GM21528 (cell line): ENCODE data around the gene ARHGAP24.
"Not testable (repeated sequence)": the region's sequence is repeated elsewhere in the genome, so short reads cannot be mapped to it uniquely, and the experiment has no call there.

Source experiments
- ATAC-seq: cut with Tn5 transposase; IDR thresholded peaks from one replicate; pipeline ENCODE4 v1.9.1; 2021; ENCODE audit warnings: mild to moderate bottlenecking, moderate library complexity; ENCODE audit not compliant: unreplicated experiment, low FRiP score

Gene ARHGAP24

GRCh38 chr4:85833302-85833701 is 358.4 kb downstream of the ARHGAP24 start:
- no peak for ATAC-seq

DNA sequence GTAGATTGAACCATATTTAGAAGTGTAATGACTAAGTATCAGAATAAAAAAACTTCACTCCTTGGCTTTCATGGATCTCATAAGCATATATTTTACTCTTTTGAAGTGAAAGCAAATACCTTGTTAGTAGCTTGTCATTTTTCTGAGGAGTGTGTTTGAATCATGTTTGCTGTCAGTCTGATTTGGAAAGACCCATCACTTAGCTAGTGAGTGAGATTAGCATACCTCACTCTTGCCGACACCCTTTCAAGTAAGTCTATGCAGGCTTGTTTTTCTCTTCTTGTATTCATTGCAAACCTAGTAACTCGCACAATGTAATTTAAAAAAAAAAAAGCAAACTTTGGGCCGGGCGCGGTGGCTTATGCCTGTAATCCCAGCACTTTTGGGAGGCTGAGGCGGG is 360.0 kb downstream of the ARHGAP24 start:
- ATAC-seq: no peak

GRCh38 chr4:85836588-85837438 is 361.9 kb downstream of the ARHGAP24 start:
- ATAC-seq: no peak

- no peak for ATAC-seq
Measured at GRCh38 chr4:85837439-85837733, 362.4 kb downstream of the ARHGAP24 start.

- ATAC-seq: not testable (repeated sequence)
Measured at GRCh38 chr4:85839981-85840451, 365.1 kb downstream of the ARHGAP24 start.

GRCh38 chr4:85842540-85842939 is 367.6 kb downstream of the ARHGAP24 start:
- no peak for ATAC-seq

DNA sequence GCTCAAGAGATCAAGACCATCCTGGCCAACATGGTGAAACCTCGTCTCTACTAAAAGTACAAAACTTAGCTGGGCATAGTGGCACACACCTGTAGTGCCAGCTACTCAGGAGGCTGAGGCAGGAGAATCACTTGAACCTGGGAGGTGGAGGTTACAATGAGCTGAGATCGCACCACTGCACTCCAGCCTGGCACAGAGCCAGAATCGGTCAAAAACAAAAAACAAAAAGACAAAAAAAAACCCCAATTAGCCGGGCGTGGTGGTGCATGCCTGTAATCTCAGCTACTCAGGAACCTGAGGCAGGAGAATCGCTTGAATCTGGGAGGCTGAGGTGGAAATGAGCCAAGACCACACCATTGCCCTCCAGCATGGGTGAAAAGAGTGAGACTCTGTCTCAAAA is 378.8 kb downstream of the ARHGAP24 start:
- not testable (repeated sequence) for ATAC-seq

- no peak for ATAC-seq
Measured at GRCh38 chr4:85854546-85854945, 379.6 kb downstream of the ARHGAP24 start.

GRCh38 chr4:85860066-85860740 is 385.3 kb downstream of the ARHGAP24 start:
- no peak for ATAC-seq

DNA sequence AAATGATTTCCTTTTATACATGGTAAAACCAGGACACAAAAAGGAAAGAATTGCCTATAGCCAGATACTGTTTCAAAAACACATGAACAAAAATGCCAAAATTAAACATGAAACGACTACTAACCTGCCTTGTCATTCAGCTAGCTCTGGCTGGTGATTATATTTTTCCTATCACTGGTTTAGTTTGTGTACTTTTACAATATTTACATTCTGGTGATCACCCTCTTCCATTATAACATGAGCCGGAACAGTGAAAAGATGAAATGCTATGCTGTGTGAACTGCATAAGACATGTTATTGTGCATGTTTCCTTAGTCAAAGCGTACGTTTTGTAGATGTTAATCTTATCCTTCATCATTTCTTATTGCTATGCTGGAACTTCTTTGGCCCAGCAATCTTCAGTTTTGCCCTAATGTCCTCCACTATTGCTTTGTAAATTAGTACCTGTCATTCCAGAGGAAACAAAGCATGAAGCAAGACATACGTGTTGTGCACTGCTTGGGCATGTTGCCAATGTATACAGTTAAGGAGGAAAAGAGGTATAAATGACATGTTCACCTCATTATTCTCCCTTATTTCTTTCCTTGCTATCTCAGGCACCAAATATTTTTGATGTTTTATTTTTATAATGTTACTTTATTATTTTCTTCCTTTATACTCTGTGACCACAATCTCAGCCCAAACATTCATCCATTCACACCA is 386.3 kb downstream of the ARHGAP24 start:
- no peak for ATAC-seq

DNA sequence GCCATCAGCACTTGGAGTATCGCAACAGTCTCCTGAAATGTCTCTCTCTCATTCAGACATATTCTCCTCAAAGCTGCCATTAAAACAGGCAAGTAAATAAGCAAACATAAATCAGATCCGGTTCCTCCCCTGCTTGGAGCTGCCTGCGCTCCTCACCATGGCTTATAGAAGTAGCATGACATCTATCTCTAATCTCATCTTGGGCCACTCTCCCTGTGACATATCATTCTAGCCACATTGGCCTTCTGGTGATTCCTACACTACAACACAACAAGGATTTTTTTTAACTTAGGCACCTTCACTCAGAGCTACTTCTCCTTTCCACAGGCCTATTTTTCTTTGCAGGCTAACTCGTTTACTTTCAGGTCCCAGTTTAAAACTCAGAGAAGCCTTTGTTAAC is 387.9 kb downstream of the ARHGAP24 start:
- ATAC-seq: no peak

GRCh38 chr4:85864259-85865205 is 389.6 kb downstream of the ARHGAP24 start:
- ATAC-seq: no peak

DNA sequence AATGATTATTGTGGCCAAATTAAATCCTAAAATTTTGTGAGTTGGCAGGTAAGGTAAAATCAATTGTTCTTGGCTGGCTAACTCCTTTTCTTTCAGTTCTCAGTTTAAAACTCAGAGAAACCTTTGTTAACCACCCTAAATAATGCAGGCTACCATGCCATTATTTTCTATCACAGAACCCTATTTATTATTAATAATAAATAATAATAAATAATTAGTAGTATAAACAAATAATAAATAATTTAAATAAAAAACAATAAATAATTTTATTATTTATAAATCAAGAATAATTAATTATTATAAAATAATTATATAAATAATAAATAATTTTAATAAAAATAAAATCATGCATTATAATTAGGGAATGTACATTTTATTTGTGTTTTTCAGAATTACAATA is 390.3 kb downstream of the ARHGAP24 start:
- ATAC-seq: no peak

DNA sequence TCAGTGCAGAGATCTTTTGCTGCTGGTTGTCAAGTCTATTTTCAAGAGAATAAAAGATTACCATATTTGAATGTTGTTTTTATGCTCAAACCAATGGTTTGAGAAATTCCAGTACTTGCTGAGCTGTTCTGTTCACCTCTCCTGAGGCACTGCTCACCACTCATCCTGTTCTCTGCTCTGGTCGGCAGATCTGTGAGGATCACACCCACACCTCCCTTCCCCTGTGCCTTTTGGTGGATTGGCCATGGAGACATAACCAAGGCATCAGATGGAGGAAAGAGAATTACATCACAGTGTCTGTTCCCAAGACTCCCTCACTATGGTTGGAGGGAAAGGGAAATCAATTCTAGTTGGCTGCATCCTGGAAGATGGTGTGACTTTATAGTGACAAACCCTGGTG is 391.6 kb downstream of the ARHGAP24 start:
- no peak for ATAC-seq

DNA sequence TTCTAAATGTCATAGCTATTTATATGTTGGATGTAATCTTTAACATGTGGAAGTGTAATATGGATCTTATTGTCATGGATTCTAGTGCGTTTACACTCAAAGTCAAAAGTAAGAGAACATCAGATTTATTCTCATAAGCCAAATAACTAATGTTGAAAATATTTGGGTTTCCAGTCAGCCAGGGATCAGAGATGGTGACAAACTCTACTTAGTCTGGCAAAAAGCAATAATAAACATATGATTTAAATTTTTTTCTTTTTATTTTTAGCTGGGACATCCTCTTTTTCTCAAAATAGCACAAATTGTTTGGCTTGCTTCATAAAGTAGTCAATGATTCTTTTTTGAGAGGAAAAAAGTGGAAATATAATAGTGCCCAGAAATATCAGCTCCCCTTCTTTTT is 392.3 kb downstream of the ARHGAP24 start:
- no peak for ATAC-seq

- no peak for ATAC-seq
Measured at GRCh38 chr4:85869181-85869580, 394.2 kb downstream of the ARHGAP24 start.

DNA sequence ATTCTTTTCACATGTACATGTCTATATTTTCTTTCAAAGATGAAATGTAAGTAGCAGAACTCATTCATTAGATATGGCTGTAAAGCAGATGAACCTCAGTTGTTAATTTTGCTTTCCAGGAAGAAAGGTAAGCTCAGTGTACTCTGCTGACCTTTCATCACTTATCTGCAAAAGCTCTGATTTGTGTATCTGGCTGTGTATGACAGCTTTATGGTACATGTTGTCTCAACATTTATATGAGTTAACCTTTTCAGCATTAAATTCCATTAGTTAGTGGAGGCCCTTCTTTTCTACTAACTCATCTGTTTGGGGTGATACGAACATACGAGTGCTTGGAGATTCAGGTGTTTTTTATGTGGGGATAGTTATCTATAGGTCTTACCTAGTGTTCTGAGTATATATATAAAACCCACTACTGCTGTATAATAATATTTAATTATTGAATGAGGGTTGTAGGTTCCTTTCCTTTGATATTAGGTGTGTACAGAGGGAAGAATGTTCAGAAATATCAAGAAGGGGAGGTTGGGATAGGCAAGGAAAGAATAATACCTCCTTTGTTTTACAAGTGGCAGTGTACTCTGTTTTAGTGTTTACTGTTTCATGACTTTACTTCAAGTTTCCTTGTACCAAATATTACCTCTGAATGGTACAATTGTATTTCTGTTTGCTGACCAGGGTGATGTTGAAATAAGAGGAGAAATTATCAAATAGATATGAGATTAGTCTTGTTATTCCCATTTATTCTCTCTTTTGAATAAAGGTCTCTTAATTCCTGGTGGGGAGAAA is 395.5 kb downstream of the ARHGAP24 start:
- no peak for ATAC-seq

- no peak for ATAC-seq
Measured at GRCh38 chr4:85873566-85873965, 398.6 kb downstream of the ARHGAP24 start.

GRCh38 chr4:85879518-85879917 is 404.6 kb downstream of the ARHGAP24 start:
- no peak for ATAC-seq

DNA sequence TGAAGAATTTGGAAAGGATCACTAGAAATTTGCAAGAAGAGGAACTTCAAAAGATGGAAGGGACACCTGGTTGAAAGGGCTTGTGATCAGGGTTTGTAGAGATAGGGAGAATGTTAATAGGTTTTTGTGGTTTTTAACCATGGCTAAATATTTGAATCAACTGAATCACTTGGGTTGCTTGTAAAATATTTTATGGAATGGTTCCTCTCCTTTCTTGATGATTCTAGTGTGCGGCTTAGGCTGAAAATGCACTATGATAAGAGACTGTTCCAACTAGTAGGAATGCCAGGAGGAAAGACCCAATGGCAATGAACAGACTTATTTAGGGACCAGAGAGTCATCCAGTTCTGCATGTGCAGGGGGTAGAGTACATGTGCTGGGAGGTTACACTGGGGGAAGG is 408.2 kb downstream of the ARHGAP24 start:
- no peak for ATAC-seq
